Activated T-cell treated with anti-CD3 and anti-CD28 coated beads, Interleukin-2, amount 50 U/mL, for 4 hours (primary cell): ENCODE results near the gene DAGLA. TPM values are rescaled to one million over a fixed set of nuclear protein-coding genes. Genes with fewer than 3 reads are reported as not detected.

Source experiments
- ATAC-seq, 2 donors: fragments of 200-7000 bp; cut with Tn5 transposase; one replicate each; pipeline ENCODE4 v1.10.0; 2021
- DNase-seq: peaks from one replicate; pipeline ENCODE4 v3.0.0-alpha.2; 2020
- H3K27me3 Mint-ChIP-seq: one replicate; pipeline ENCODE4 v1.8.0; 2021; ENCODE audit warnings: low read depth, mixed read lengths
- H3K36me3 Mint-ChIP-seq: one replicate; pipeline ENCODE4 v1.8.0; 2022; ENCODE audit warnings: mixed read lengths; ENCODE audit not compliant: insufficient read depth
- H3K4me1 Mint-ChIP-seq: one replicate; pipeline ENCODE4 v1.8.0; 2021; ENCODE audit warnings: low read depth, mixed read lengths
- H3K4me3 Mint-ChIP-seq: one replicate; pipeline ENCODE4 v1.8.0; 2021; ENCODE audit warnings: mild to moderate bottlenecking, moderate library complexity, mixed read lengths
- H3K9me3 Mint-ChIP-seq: one replicate; pipeline ENCODE4 v1.8.0; 2021; ENCODE audit warnings: mixed read lengths
- total RNA-seq, 3 donors: library from RNA; stranded (reverse); gene quantifications; one replicate each; pipeline ENCODE4 v1.2.1, GENCODE V29; 2021

Gene DAGLA
- total RNA-seq, 3 donors from 2014 or later = 0.20 to 0.35 (median 0.21) TPM

- Mint-ChIP-seq H3K4me3 (peak overlapping the region; percentile 66), H3K9me3 (no peaks in the 10 kb centered on the region), H3K36me3 (no peaks in the 10 kb centered on the region), H3K4me1 (peaks cover 14% of the 10 kb centered on the region), H3K27me3 (peaks cover 33% of the 10 kb centered on the region)
- ATAC-seq = no peak
- DNase-seq = no peak
These were observed 72.8 kb downstream of the DAGLA start for GRCh38 chr11:61752925-61753521.

- Mint-ChIP-seq H3K27me3 (peaks cover 33% of the 10 kb centered on the region), H3K9me3 (no peaks in the 10 kb centered on the region), H3K4me1 (peaks cover 14% of the 10 kb centered on the region), H3K36me3 (no peaks in the 10 kb centered on the region), H3K4me3 (peak overlapping the region; percentile 19)
- ATAC-seq (no peak), DNase-seq (no peak)
These were observed 73.5 kb downstream of the DAGLA start for GRCh38 chr11:61753672-61754071.

GRCh38 chr11:61754534-61755482 is 74.6 kb downstream of the DAGLA start:
- ATAC-seq (no peak), DNase-seq (no peak)
- Mint-ChIP-seq H3K9me3 (no peaks in the 10 kb centered on the region), H3K4me1 (peaks cover 14% of the 10 kb centered on the region), H3K36me3 (no peaks in the 10 kb centered on the region), H3K4me3 (no peak overlapping the region), H3K27me3 (peaks cover 24% of the 10 kb centered on the region)

- H3K4me1 Mint-ChIP-seq = peaks cover 14% of the 10 kb centered on the region
- H3K27me3 Mint-ChIP-seq = peaks cover 20% of the 10 kb centered on the region
- H3K36me3 Mint-ChIP-seq = no peaks in the 10 kb centered on the region
- no peak overlapping the region for H3K4me3 Mint-ChIP-seq
- no peaks in the 10 kb centered on the region for H3K9me3 Mint-ChIP-seq
- ATAC-seq (no peak), DNase-seq (no peak)
These were observed 75.9 kb downstream of the DAGLA start for GRCh38 chr11:61756147-61756451.

GRCh38 chr11:61756452-61757212 is 76.4 kb downstream of the DAGLA start:
- DNase-seq = peak; percentile 21
- ATAC-seq = peak in 1 of 2 donors; percentile 49
- Mint-ChIP-seq H3K9me3 (no peaks in the 10 kb centered on the region), H3K27me3 (peaks cover 16% of the 10 kb centered on the region), H3K36me3 (no peaks in the 10 kb centered on the region), H3K4me3 (no peak overlapping the region), H3K4me1 (peaks cover 14% of the 10 kb centered on the region)

GRCh38 chr11:61757213-61757862 is 77.1 kb downstream of the DAGLA start:
- ATAC-seq = no peak
- peaks cover 12% of the 10 kb centered on the region for H3K4me1 Mint-ChIP-seq
- H3K4me3 Mint-ChIP-seq = no peak overlapping the region

GRCh38 chr11:61760946-61761345 is 80.8 kb downstream of the DAGLA start:
- Mint-ChIP-seq H3K36me3 (no peaks in the 10 kb centered on the region), H3K4me3 (no peak overlapping the region), H3K9me3 (no peaks in the 10 kb centered on the region), H3K4me1 (peaks cover 5% of the 10 kb centered on the region), H3K27me3 (peaks cover 7% of the 10 kb centered on the region)
- DNase-seq (no peak), ATAC-seq (no peak)

More at GRCh38 chr11:61757213-61757862, 77.1 kb downstream of the DAGLA start:
- Mint-ChIP-seq H3K27me3 (peaks cover 16% of the 10 kb centered on the region), H3K9me3 (no peaks in the 10 kb centered on the region), H3K36me3 (no peaks in the 10 kb centered on the region)
- no peak for DNase-seq

GRCh38 chr11:61761440-61762222 is 81.4 kb downstream of the DAGLA start:
- H3K4me3 Mint-ChIP-seq = no peak overlapping the region
- no peak for DNase-seq
- H3K9me3 Mint-ChIP-seq = no peaks in the 10 kb centered on the region
- no peak for ATAC-seq
- H3K4me1 Mint-ChIP-seq = no peaks in the 10 kb centered on the region
- H3K36me3 Mint-ChIP-seq = no peaks in the 10 kb centered on the region
- H3K27me3 Mint-ChIP-seq = peaks cover 7% of the 10 kb centered on the region

- ATAC-seq = no peak
- Mint-ChIP-seq H3K27me3 (peaks cover 7% of the 10 kb centered on the region), H3K4me1 (no peaks in the 10 kb centered on the region), H3K4me3 (no peak overlapping the region), H3K9me3 (no peaks in the 10 kb centered on the region), H3K36me3 (no peaks in the 10 kb centered on the region)
- no peak for DNase-seq
These were observed 82.0 kb downstream of the DAGLA start for GRCh38 chr11:61762223-61762615.

- ATAC-seq = no peak
- no peak for DNase-seq
- H3K4me3 Mint-ChIP-seq = no peak overlapping the region
- H3K27me3 Mint-ChIP-seq = peaks cover 7% of the 10 kb centered on the region
- no peaks in the 10 kb centered on the region for H3K9me3 Mint-ChIP-seq
- no peaks in the 10 kb centered on the region for H3K4me1 Mint-ChIP-seq
- no peaks in the 10 kb centered on the region for H3K36me3 Mint-ChIP-seq
These were observed 82.6 kb downstream of the DAGLA start for GRCh38 chr11:61762798-61763197.

GRCh38 chr11:61763930-61764605 is 83.9 kb downstream of the DAGLA start:
- H3K36me3 Mint-ChIP-seq = no peaks in the 10 kb centered on the region
- H3K4me3 Mint-ChIP-seq = no peak overlapping the region
- H3K27me3 Mint-ChIP-seq = peaks cover 7% of the 10 kb centered on the region
- DNase-seq (no peak), ATAC-seq (no peak)
- H3K9me3 Mint-ChIP-seq = no peaks in the 10 kb centered on the region
- H3K4me1 Mint-ChIP-seq = no peaks in the 10 kb centered on the region

GRCh38 chr11:61764606-61765260 is 84.5 kb downstream of the DAGLA start:
- H3K4me1 Mint-ChIP-seq = no peaks in the 10 kb centered on the region
- DNase-seq (no peak), ATAC-seq (no peak)
- H3K4me3 Mint-ChIP-seq = no peak overlapping the region
- H3K27me3 Mint-ChIP-seq = peaks cover 7% of the 10 kb centered on the region
- no peaks in the 10 kb centered on the region for H3K9me3 Mint-ChIP-seq
- H3K36me3 Mint-ChIP-seq = no peaks in the 10 kb centered on the region
